Skeletal muscle tissue (tissue), 4 donors: Measurements from ENCODE around the gene ZBP1. TPM values are rescaled to one million over a fixed set of nuclear protein-coding genes. Genes with fewer than 3 reads are reported as not detected.

Experiments
- H3K27ac ChIP-seq: one replicate; pipeline ENCODE4 v1.7.0; 2013; ENCODE audit warnings: mild to moderate bottlenecking, low read depth, low read length, inconsistent platforms
- H3K27me3 ChIP-seq, 3 donors: one replicate each; pipeline ENCODE4 v1.7.0; 2013; ENCODE audit warnings: low read length in 3 of 3; ENCODE audit not compliant: control insufficient read depth in 3 of 3, insufficient read depth in 3 of 3
- H3K36me3 ChIP-seq, 3 donors: one replicate each; pipeline ENCODE4 v1.7.0; 2013; ENCODE audit warnings: low read length in 3 of 3; ENCODE audit not compliant: control insufficient read depth in 3 of 3, insufficient read depth in 3 of 3
- H3K4me1 ChIP-seq, 3 donors: one replicate each; pipeline ENCODE4 v1.7.0; 2013; ENCODE audit warnings: low read length in 3 of 3, mild to moderate bottlenecking in 3 of 3; ENCODE audit not compliant: control insufficient read depth in 3 of 3, insufficient read depth in 3 of 3
- H3K4me3 ChIP-seq, 3 donors: one replicate each; pipeline ENCODE4 v1.7.0; 2013; ENCODE audit warnings: low read length in 3 of 3
- H3K9ac ChIP-seq, 3 donors: one replicate each; pipeline ENCODE4 v1.7.0; 2013; ENCODE audit warnings: low read length in 3 of 3, mild to moderate bottlenecking in 3 of 3, moderate library complexity in 2 of 3, low read depth in 1 of 3
- H3K9me3 ChIP-seq, 3 donors: one replicate each; pipeline ENCODE4 v1.7.0; 2013; ENCODE audit warnings: low read length in 3 of 3; ENCODE audit not compliant: control insufficient read depth in 3 of 3
- total RNA-seq: library from RNA; depleted of rRNA; stranded (reverse); fragments of >200 nt; gene quantifications from one replicate; pipeline ENCODE4 v1.2.3, GENCODE V29; 2014
- donor health status: Osteomylitis.

ZBP1 gene
- total RNA-seq, 1 donor from 2014 or later = under 0.01 TPM

DNA sequence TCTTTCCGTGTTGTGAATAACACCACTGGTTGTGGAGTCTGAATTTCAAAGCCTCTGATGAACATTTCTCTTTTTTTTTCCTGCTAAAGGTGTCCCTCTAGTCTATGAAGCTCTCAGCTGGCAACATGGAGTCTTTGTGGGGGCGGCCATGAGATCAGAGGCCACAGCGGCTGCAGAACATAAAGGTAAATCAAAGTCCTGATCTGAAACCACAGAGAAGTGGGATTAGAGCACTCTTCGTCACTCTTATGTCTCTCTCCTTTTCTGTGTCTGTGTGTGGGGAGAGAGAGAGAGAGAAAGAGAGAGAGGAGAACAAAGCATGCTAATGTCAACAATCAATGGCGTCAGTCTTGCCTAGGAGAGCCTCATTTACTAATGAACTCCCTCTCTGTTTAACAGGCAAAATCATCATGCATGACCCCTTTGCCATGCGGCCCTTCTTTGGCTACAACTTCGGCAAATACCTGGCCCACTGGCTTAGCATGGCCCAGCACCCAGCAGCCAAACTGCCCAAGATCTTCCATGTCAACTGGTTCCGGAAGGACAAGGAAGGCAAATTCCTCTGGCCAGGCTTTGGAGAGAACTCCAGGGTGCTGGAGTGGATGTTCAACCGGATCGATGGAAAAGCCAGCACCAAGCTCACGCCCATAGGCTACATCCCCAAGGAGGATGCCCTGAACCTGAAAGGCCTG is 55.1 kb downstream of the ZBP1 start:
- Histone ChIP-seq H3K9me3 (no peaks in the 10 kb centered on the region), H3K27me3 (peaks cover 15 to 37% (median 35%) of the 10 kb centered on the region in 3 donors), H3K4me1 (no peaks in the 10 kb centered on the region), H3K27ac (no peak overlapping the region), H3K9ac (no peak overlapping the region), H3K4me3 (no peak overlapping the region), H3K36me3 (no peaks in the 10 kb centered on the region)

DNA sequence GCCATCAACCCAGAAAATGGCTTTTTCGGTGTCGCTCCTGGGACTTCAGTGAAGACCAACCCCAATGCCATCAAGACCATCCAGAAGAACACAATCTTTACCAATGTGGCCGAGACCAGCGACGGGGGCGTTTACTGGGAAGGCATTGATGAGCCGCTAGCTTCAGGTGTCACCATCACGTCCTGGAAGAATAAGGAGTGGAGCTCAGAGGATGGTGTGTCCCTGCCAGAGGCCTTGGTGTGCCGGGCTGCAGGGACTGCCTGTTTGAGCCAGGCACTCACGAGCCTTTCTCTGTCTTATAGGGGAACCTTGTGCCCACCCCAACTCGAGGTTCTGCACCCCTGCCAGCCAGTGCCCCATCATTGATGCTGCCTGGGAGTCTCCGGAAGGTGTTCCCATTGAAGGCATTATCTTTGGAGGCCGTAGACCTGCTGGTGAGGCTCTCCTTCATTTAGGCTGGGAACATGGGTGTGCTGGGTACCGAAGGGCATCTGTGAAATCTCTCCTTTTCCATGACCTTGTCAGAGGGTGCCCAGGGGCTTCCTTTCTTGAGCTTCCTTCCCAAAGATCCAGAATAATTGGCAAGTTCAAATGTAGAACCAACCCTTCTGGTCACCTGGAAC is 55.9 kb downstream of the ZBP1 start:
- Histone ChIP-seq H3K27ac (no peak overlapping the region), H3K4me3 (no peak overlapping the region)

DNA sequence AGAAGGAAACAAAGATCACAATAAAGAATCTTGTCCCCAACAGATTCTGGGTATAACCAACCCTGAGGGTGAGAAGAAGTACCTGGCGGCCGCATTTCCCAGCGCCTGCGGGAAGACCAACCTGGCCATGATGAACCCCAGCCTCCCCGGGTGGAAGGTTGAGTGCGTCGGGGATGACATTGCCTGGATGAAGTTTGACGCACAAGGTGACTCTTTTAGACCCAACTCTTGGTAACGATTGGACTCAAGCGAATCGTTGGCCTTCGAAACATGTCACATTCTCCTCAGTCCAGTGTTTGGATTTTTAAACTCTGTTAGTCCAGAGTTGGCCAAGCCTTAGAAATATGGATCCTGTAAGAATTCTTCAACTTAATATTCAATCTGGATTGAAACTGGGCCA is 56.7 kb downstream of the ZBP1 start:
- Histone ChIP-seq H3K4me3 (no peak overlapping the region), H3K27me3 (peaks cover 22 to 41% (median 39%) of the 10 kb centered on the region in 3 donors), H3K9ac (no peak overlapping the region), H3K9me3 (no peaks in the 10 kb centered on the region), H3K4me1 (no peaks in the 10 kb centered on the region), H3K36me3 (no peaks in the 10 kb centered on the region), H3K27ac (no peak overlapping the region)

More for the DNA sequence above, 55.9 kb downstream of the ZBP1 start:
- no peaks in the 10 kb centered on the region for H3K9me3 ChIP-seq
- no peaks in the 10 kb centered on the region for H3K36me3 ChIP-seq
- no peak overlapping the region for H3K9ac ChIP-seq
- H3K4me1 ChIP-seq = no peaks in the 10 kb centered on the region
- H3K27me3 ChIP-seq = peaks cover 16 to 43% (median 40%) of the 10 kb centered on the region in 3 donors

DNA sequence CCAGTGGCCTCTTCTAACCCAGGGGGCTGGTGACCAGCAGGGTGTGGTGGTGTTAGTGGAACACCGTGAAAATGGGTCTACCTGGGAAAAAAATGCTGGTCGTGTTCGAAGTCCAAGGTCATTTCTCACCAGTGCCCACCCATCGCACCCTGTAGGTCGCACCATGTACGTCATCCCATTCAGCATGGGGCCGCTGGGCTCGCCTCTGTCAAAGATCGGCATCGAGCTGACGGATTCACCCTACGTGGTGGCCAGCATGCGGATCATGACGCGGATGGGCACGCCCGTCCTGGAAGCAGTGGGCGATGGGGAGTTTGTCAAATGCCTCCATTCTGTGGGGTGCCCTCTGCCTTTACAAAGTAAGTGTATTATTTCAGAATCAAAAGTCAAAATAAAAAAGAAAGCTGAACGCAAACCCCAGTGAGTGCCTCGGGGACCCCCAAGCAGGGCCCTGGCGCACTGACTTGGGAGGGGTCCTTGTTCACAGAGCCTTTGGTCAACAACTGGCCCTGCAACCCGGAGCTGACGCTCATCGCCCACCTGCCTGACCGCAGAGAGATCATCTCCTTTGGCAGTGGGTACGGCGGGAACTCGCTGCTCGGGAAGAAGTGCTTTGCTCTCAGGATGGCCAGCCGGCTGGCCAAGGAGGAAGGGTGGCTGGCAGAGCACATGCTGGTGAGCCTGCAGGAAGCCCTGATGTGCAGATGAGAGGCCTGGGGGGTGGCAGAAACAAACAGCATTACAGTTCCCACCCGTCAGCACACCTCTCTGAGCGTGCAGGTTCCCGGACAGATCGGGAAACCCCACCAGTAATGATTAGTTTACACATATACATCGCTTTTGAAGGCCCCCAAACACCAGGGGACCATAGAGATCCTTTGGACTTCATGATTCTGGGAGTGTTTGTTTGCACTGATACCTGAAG is 57.4 kb downstream of the ZBP1 start:
- Histone ChIP-seq H3K9ac (no peak overlapping the region), H3K4me1 (no peaks in the 10 kb centered on the region), H3K27me3 (peaks cover 15 to 42% (median 33%) of the 10 kb centered on the region in 3 donors), H3K27ac (no peak overlapping the region), H3K4me3 (no peak overlapping the region), H3K9me3 (no peaks in the 10 kb centered on the region), H3K36me3 (no peaks in the 10 kb centered on the region)

DNA sequence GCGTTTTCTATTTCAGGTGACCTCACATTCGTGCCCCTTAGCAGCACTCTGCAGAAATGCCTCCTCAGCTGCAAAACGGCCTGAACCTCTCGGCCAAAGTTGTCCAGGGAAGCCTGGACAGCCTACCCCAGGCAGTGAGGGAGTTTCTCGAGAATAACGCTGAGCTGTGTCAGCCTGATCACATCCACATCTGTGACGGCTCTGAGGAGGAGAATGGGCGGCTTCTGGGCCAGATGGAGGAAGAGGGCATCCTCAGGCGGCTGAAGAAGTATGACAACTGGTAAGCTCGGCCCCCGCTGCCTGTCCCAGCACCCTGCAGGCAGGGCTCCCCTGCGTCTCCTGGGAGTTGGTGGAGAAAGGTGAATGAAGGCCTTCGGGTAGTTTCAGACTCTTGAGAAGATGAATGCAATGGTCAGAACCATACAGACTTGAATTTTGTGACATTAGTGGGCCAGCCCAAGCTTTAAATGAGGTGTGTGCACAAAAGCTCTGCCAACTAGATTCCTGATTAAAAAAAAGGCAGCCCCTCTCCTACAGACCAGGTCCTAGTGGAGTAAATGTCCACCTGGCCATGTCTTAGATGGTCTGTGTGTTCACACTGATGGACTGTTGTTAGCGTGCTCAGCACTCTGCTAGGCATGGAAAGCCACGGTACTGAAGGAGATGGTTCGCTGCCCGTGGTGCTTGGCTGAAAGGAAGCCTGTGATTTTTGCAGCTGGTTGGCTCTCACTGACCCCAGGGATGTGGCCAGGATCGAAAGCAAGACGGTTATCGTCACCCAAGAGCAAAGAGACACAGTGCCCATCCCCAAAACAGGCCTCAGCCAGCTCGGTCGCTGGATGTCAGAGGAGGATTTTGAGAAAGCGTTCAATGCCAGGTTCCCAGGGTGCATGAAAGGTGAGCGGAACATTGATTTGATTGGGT is 58.6 kb downstream of the ZBP1 start:
- H3K36me3 ChIP-seq = no peaks in the 10 kb centered on the region
- no peak overlapping the region for H3K9ac ChIP-seq
- H3K9me3 ChIP-seq = no peaks in the 10 kb centered on the region
- peaks cover 16 to 51% (median 31%) of the 10 kb centered on the region in 3 donors for H3K27me3 ChIP-seq
- H3K4me3 ChIP-seq = no peak overlapping the region
- no peak overlapping the region for H3K27ac ChIP-seq
- no peaks in the 10 kb centered on the region for H3K4me1 ChIP-seq

DNA sequence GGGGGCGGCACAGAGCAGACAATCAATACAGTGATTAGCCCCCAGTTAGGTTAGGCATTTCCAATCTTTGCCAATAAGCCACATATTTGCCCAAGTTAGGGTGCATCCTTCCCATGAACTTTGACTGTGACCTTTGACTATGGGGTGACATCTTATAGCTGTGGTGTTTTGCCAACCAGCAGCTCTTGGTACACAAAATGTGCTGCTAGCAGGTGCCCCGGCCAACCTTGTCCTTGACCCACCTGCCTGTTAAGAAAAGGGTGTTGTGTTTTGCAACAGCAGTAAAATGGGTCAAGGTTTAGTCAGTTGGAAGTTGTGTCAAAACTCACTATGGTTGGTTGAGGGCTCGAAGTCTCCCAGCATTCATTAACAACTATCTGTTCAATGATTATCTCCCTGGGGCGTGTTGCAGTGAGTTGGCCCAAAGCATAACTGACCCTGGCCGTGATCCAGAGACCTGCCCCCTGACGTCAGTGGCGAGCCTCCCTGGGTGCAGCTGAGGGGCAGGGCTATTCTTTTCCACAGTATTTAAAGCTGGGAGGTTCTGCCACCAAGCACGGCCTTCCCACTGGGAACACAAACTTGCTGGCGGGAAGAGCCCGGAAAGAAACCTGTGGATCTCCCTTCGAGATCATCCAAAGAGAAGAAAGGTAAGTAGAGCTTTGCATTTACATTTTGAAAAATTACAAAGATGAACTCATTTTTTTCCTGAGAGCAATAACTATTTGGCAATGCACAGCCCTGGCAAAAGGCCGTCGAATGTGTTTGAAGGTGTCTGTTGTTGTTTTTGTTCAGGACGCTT is 59.5 kb downstream of the ZBP1 start, which contains the start of gene PCK1:
Gene PCK1 (plus strand): TSS at position 557 of the 802 bp plus-strand sequence. CDS start 302 bp downstream, outside the sequence.
- H3K27me3 ChIP-seq = peaks cover 21 to 56% (median 32%) of the 10 kb centered on the region in 3 donors
- no peak within 1 kb of the TSS for H3K4me3 ChIP-seq
- H3K9ac ChIP-seq = no peak within 1 kb of the TSS
- no peaks in the 10 kb centered on the region for H3K9me3 ChIP-seq
- H3K36me3 ChIP-seq = no peaks in the 10 kb centered on the region
- no peaks in the 10 kb centered on the region for H3K4me1 ChIP-seq
- H3K27ac ChIP-seq = no peak within 1 kb of the TSS

DNA sequence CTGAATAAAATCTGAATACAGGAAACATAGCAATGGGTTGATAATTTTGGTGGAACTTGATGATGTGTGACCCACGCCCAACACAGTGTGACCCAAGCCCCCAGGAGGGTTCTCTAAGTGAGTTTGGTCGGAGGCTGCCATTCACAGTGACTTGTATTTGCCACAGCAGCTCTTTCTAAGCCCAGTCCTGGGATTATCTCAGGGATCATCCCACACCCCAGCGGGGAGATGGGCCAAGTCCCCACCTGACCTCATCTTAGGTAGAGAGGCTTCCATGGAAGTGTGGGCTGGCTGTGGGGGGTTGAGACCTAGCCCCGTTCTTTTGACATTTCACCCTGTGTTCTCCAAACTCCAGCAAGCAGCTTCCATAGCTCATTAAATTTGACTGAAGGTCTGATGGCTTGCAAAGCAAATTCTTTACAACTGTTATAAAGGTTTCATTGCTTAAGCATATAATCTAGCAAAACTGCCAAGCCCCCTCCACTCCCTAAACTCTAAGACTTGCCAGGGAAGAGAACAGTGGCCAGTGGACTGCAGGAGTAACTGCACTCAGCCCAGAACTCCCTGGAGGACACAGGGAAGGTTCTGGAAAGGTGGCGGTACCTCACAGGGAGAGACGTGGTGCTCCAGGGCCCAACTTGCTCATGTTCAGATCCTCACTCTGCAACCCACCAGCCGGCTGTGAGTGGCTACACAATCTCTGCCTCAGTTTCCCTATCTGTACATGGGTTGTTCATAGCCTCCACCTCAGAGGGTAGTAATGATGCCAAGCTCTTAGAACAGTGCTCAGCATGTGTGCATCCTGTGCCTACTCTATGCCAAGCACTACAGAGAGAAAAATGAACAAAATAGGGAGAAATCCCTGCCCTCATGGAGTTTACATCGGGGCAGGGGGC is 60.3 kb downstream of the ZBP1 start:
- H3K4me3 ChIP-seq = no peak overlapping the region
- no peaks in the 10 kb centered on the region for H3K4me1 ChIP-seq
- no peaks in the 10 kb centered on the region for H3K9me3 ChIP-seq
- H3K27ac ChIP-seq = no peak overlapping the region
- H3K9ac ChIP-seq = no peak overlapping the region
- no peaks in the 10 kb centered on the region for H3K36me3 ChIP-seq
- peaks cover 25 to 52% (median 32%) of the 10 kb centered on the region in 3 donors for H3K27me3 ChIP-seq

DNA sequence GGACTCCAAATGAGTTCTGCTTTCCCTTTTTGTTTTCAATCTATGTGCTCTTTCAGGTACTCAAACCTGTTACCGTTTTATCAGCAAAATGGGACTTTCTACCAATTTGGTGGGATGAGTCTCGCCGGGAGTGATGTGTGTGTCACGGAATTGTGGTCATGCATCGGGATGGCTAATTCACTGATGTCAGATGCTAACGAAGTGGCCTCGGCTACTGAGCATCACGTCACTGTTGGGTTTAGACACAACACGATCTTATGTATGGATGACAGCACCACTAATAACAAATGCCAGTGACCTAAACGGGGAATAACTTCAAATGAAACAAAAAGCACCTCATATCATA is 61.0 kb downstream of the ZBP1 start:
- H3K4me3 ChIP-seq = no peak overlapping the region
- no peak overlapping the region for H3K27ac ChIP-seq
- H3K36me3 ChIP-seq = no peaks in the 10 kb centered on the region
- no peaks in the 10 kb centered on the region for H3K9me3 ChIP-seq
- peaks cover 25 to 48% (median 32%) of the 10 kb centered on the region in 3 donors for H3K27me3 ChIP-seq
- no peaks in the 10 kb centered on the region for H3K4me1 ChIP-seq
- no peak overlapping the region for H3K9ac ChIP-seq
